Measurements from ENCODE around the gene TESMIN.

The TESMIN gene

GRCh38 chr11:68782711-68783110 is 31.4 kb upstream of the TESMIN start:
- no peak for TF ChIP-seq CTCF (conservative IDR thresholded peaks at IDR 0.05; ENCODE audit: low read depth)
- no peak overlapping the region for H3K27ac ChIP-seq
- no peak for DNase-seq (ENCODE audit: low spot score)
- POLR2A ChIA-PET (ENCODE audit: low non-redundant PET), result no interaction called here
- CTCF ChIA-PET, result no interaction called here

GRCh38 chr11:68780829-68781228 is 29.5 kb upstream of the TESMIN start:
- DNase-seq (ENCODE audit: low spot score), result no peak
- TF ChIP-seq CTCF (conservative IDR thresholded peaks at IDR 0.05; ENCODE audit: low read depth), result no peak
- ChIA-PET POLR2A (ENCODE audit: low non-redundant PET) (no interaction called here), CTCF (no interaction called here)
- H3K27ac ChIP-seq, result no peak overlapping the region

GRCh38 chr11:68778205-68778604 is 26.9 kb upstream of the TESMIN start:
- ChIA-PET POLR2A (ENCODE audit: low non-redundant PET) (no interaction called here), CTCF (interaction anchor here (0.7 kb wide), 2 partner anchors 32 to 309 kb away, joined by 3 to 5 read pairs; no protein-coding TSS in a partner anchor)
- no peak for TF ChIP-seq CTCF (conservative IDR thresholded peaks at IDR 0.05; ENCODE audit: low read depth)
- DNase-seq (ENCODE audit: low spot score), result no peak
- H3K27ac ChIP-seq, result no peak overlapping the region

- DNase-seq (ENCODE audit: low spot score), result no peak
- CTCF ChIA-PET, result interaction anchor here (0.6 kb wide), 1 partner anchor 345 kb away, joined by 3 read pairs; no protein-coding TSS in a partner anchor
- POLR2A ChIA-PET (ENCODE audit: low non-redundant PET), result no interaction called here
- TF ChIP-seq CTCF (conservative IDR thresholded peaks at IDR 0.05; ENCODE audit: low read depth), result no peak
- no peak overlapping the region for H3K27ac ChIP-seq
Measured at GRCh38 chr11:68776442-68777235, 25.3 kb upstream of the TESMIN start.

GRCh38 chr11:68775951-68776388 is 24.6 kb upstream of the TESMIN start:
- CTCF ChIA-PET, result interaction anchor here (0.6 kb wide), 1 partner anchor 99 kb away, joined by 4 read pairs; no protein-coding TSS in a partner anchor
- POLR2A ChIA-PET (ENCODE audit: low non-redundant PET), result no interaction called here
- no peak for TF ChIP-seq CTCF (conservative IDR thresholded peaks at IDR 0.05; ENCODE audit: low read depth)
- DNase-seq (ENCODE audit: low spot score), result no peak
- no peak overlapping the region for H3K27ac ChIP-seq

- TF ChIP-seq CTCF (conservative IDR thresholded peaks at IDR 0.05; ENCODE audit: low read depth), result no peak
- ChIA-PET CTCF (no interaction called here), POLR2A (ENCODE audit: low non-redundant PET) (no interaction called here)
- no peak overlapping the region for H3K27ac ChIP-seq
- no peak for DNase-seq (ENCODE audit: low spot score)
Measured at GRCh38 chr11:68774194-68774585, 22.9 kb upstream of the TESMIN start.

All from RWPE1 (cell line).